ENCODE results near the gene THAP2.

The THAP2 gene

DNA sequence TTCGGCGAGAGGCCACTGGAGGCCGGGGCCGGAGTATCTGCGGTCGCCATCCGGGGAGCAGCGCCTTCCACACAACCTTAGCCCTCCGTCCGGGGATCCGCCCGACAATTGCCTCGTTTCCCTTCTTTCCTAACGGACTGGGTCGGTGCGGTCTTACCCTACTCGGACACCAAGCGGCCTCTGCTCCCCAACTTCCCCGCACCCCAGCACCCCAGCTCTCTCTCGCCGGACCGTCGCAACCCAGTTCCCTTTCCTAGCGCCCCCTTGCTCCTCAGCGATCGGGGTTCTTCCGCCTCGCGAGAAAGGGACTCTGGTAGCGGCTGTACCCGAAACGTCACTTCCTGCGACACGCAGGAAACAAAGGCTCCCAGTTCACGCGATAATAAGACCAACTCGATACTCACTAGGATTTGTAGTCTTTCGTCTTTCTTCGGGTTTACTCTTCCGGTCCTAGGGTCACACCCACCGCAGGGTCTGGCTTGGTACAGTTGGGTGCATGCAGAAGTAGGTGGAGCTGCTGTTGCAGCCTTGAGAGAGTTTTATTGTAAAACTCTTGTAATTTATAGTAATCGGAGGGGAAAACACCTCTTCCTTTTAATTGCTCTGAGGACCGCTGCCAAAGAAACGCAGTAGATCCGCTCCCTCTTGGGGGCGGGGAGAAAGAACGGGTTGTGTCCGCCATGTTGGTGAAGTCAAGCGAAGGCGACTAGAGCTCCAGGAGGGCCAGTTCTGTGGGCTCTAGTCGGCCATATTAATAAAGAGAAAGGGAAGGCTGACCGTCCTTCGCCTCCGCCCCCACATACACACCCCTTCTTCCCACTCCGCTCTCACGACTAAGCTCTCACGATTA lies at the start of gene THAP2, which contains the start of gene ZFC3H1:
Gene THAP2 (plus strand): TSS at position 741 of the 850 bp plus-strand sequence. CDS start 209 bp downstream, outside the sequence.
Gene ZFC3H1 (minus strand): TSS at position 288 of the 850 bp plus-strand sequence. CDS start 238 bp downstream, at position 50.
- peak; percentile 96 for DNase-seq

DNA sequence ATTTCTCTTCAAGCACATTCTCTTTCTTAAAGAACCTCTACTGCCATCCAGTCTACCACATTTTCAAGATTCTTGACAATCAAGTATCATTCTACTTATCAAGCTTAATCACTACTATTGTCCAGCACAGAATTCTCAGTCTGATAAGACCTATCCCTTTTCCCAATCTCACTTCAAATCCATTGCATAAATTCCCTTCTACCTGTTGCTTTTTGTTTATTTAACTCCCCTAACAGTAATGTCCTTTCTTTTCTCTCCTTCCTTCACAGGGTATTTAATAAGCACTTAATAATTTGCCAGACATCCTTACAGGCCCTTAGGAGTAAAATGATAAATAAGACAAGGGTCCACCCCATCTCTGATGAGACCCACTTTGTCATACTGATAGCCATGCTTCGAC lies 42.2 kb upstream of the THAP2 start:
- DNase-seq, result no peak

DNA sequence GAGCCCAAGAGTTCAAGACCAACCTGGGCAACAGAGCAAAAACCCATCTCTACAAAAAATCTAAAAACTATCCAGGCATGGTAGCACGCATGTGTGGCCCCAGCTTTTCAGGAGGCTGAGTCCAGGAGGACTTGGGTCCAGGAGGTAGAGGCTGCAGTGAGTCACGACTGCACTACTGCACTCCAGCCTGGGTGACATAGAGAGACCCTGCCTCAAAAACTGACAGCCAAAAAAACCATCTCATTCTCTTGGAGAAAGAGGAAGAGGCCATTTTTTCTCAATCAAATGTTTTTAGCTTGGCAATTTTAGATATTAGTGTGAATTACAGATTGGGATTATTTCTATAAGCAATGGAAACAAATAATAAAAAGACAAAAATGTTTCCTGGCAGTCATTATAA lies 38.6 kb upstream of the THAP2 start:
- DNase-seq, result no peak

DNA sequence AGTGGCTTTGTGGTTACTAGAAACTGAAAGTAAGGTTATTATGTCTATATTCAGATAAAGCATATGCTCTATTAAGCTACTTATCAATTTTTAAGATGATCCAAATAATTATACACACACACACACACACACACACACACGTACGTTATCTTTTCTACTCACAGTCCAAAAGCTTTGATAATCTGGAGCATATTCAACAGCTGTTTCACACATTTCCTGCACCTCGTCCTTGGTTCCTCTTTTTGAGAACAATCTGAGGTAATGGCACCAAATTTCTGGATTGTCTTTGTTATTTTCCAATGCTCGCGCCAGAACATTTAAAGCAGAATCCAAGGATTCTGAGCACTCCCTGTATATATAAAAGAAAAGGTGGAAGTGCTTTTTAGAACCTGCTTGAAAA lies 38.0 kb upstream of the THAP2 start:
- DNase-seq, result peak; percentile 33

DNA sequence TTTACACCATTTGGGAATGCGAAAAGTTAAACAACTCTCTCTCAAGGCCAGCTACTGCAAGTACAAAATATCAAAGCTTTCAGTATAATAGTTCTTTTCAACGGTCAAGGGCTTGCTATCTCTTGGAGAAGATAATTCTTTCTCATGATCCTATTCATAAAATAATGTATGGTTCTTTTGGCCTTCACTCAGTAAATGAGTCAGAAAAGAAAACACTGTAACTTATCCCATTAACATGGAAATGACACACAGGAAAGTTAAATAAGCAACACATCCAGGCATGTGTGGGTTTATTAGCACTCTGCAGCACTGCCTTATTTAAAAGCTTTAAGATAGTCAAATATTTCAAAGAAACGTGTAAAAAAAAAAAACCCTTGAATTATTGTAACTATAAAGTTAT lies 37.3 kb upstream of the THAP2 start:
- no peak for DNase-seq

DNA sequence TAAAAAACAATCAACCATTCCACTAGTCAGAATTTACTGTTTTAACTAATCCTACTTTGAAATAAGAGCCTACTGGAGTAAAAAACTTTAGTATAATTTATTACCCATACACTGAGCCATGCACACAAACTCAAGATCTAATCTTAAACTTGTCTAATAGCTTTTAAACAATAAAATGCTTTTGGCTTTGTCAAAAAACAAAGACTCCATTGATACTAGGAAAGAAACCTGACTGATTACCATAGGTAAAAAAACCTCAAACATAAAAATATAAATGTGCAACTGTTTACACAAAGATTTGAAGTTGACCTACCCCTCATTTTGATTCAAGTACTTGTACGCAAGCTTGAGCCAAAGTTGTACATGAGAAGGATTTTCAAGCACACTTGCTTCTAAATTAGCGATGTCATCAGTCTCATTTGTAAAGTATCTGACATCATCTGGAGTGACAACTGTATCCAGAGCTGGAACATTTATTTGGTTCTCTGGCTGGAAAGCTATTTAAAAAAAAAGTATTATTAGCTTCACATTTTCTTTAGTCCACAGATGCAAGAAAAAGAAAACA lies 36.6 kb upstream of the THAP2 start:
- DNase-seq, result no peak

DNA sequence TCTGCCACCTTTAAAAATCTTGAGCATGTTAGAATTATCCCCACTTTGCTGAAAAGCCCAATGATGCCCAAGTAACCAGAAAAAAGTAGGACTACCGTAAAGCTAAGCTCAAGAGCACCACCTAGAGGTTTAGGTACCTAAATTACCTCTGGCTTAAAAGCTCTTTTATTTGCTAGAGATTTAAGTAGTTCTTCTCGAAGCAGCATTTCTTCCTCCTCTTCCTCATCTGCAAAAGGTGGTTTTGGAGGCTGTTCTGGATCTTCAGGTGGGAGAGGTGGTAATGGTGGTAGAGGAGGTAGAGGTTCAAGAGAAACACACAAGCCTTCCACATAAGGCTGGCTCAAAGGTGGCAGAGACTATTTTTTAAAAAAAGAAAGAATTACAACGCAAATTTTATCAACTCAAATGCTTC lies 27.4 kb upstream of the THAP2 start:
- DNase-seq, result peak; percentile 32

DNA sequence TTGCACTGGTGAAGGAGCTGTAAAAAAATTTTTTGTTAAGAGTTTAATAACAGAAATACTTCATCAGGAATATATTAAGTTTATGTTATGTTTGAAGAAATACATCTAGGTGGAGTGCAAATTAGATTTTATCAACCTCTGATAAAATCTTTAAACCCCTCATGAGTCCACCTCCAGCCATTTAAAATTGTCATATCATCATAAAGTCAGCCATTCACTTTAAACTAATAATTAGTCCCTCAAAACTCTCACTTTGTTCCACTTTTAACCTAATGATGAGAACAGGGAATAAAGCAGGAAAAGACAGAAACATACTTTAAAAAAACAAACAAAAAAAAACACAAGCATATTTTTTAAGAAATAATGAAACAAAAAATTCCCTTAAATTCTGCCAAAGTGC lies 25.6 kb upstream of the THAP2 start:
- DNase-seq, result no peak

DNA sequence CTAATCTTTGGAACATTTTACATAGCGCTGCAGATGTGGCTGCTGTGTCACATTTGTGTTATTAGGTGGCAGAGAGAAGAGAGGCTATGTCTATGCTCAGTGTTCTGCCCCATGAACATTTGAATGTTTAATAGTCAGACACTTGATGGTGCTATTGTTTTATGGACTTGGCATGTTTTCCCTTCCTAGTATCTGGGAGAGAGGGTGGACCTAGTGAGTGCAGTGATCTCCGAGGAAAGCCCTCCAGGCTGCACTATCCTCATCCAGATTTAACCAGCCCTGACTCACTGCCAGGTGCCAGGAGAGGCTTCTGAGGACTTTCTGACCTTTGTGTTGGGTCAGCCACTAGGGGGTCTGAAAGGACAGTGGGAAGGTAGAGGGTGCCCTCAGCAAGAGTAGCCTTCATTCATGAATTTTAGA lies 24.8 kb upstream of the THAP2 start:
- no peak for DNase-seq

DNA sequence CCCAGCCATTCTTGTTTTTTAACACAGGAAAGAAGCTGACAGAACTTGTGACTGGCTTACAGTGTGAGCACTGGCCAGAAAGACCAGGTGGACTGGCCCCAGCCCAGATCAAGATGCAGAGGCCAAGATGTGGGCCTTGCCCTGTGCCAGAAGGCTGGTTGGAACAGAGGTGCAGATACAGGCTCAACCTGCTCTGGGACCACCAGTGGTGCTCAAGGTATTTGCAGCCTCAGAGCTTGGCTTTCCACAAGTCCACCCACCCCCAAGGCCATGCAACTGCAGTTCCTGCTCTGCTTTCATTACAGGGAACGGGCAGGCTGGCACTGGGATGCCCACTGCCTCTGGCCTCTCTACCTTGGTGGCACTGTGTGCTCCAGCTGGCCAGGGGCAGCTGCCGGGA lies 23.8 kb upstream of the THAP2 start:
- DNase-seq, result no peak

DNA sequence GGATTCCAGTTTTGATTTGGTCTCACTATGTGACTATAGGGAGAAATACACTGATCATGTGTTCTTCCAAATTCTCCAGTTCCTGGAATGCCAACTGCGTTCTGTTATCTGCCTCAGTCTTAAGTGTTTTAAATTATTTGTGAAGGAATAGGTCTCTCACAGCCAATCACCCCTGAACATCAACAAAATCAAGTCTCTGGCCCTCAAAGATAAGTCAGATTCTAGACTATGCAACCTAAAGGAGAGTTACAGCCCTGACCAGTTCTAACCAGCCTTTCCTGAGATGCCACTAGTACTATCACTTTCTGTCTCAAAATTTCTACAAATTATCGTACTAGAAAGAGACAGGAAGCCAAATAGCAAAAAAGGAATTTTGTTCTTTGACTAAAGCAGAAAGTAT lies 22.7 kb upstream of the THAP2 start:
- no peak for DNase-seq

DNA sequence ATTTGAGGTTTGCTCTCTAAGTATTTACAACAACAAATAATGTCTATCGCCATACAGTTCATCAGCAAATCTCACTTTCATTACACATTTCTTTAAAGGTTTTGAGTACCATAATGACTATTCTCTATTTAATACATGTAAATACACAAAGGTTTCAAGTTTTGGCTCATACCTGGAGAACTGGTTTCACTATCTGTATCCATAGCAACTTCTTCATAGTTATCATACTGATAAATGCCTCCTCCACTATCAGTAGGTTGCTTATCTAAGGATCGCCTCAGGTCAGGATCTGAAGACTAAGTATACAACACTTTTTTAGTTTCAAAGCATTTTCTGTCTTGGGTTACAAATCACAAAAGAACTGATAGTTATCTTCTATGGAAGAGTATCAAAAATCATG lies 21.8 kb upstream of the THAP2 start:
- no peak for DNase-seq

DNA sequence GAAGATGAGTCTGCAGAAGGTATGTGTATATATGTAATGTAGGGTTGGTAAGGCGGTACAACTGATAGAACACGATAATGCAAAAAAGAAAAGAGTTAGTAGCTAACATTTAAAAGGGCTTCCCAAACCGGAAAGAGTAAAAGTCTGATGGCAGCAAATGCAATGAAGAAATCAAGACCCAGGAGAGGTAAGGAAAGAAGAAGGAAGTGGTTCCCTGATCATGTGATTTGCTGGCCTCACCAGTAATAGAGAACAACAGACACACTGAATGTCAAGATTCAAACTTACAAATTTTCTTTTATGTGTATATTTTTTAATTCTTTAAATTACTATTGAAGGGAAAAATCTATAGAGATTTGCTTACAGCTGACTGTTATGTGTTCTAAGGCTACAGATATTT lies 18.8 kb upstream of the THAP2 start:
- no peak for DNase-seq

DNA sequence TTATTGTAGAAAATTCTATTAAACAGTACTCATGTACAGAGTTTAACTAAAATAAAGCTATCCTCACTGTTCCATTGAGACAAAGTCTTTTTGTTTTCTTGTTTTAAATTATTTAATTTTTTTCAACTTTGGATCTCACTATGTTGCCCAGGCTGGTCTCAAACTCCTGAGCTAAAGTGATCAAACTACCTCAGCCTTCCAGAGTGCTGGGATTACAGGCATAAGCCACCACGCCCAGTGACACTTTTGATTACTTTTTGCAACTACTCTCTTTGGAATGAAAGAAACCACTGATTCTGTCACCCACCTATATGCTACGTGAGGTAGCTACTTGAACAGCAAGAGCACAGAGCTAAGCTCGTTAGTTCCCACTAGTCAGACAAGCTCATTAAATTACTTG lies 17.6 kb upstream of the THAP2 start:
- no peak for DNase-seq

DNA sequence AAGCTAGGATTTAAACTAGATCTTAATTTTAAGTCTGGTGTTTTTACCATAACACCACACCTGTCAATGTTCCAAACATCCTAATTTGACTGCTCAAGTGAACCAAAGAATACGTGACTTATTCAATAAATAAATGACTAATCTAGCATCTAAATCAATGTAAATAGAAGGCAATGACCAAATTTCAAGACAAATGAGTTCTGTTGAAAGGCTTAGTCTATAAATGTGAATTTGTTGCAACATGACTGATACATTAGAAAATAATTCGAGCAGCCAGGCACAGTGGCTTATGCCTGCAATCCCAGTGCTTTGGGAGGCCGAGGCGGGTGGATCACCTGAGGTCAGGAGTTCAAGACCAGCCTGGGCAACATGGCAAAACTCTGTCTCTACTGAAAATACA lies 15.6 kb upstream of the THAP2 start:
- no peak for DNase-seq

DNA sequence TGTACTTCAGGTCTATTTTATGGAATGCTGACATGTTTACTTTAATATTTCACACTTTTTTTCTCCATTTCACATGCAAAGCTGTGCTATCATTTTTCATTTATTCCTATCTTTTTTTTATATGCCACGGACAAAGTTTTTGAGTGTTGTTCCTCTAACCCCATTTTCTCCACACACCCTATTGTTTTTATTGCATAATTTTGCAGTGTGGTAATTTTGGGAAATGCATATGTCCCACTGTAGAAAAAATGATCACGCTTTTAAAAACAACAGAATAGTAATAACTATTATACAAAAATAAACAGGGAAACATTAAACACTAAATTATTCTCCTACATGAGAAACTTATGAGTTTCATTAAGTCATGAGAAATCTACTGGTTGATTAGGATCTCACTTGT lies 14.7 kb upstream of the THAP2 start:
- no peak for DNase-seq

DNA sequence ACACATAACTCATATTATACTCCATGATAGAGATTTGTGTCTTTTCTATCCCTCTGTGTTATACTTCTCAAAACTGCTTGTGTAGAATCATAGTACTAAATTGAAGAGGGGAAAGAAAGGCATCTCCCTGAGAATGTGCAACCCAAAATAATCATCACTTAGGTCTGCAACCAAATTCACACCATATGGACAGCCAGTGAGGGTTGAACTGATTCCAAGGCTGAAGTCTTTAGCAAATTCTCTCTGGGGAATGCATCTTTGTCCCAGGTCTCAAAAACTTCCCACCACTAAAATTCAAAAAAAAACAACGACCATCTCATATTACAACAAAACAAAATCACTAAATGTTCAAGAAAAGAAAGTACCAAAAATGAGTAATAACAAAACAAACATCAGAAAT lies 11.4 kb upstream of the THAP2 start:
- DNase-seq, result no peak

DNA sequence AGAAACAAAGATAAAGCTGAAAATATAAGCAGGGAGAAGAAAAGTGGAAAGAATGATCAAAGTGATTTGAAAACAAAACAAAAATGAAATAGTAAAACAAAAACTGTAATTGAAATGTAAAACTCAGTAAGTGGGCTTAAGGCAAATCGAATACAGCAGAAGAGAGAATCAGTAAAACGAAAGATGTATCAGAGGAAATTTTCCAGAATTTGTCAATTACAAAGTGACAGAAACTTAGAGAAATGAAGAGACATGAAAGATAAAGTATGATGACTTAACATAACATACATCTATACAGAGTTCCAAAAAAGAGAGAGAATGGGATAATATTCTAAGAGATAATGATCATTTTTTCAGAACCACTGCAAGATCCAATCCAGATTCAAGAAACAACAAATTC lies 11.0 kb upstream of the THAP2 start:
- no peak for DNase-seq

DNA sequence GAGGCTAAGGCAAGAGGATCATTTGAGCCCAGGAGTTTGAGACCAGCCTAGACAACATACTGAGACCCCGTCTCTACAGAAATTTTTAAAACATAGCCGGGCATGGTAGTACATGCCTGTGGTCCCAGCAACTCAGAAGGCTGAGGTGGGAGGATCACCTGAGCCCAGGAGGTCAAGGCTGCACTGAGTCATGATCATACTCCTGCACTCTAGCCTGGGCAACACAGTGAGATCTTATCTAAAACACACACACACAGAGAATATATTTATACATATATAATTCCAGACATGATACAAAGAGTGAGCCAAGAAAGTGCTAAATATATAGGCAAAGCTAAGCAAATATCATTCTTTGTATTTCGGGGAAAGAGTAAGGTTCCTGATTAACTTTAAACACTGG lies 9.9 kb upstream of the THAP2 start:
- no peak for DNase-seq

DNA sequence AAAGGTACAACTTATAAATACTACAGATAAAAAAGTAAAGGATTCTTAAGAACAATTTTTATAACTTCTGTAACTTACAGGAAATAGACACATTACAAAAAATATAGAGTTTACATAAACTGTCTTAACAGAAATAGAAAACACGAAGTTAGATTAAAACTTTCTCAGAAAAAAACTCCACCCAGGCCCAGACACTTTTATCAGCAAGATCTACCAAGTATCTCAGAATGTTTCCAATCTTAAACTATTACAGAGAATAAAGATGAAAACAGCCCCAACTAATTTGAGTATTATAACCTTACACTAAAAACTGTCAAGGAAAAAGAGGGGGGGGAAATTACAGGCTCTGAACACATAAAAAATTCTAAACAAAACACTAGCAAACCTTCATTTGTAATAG lies 8.6 kb upstream of the THAP2 start:
- no peak for DNase-seq

DNA sequence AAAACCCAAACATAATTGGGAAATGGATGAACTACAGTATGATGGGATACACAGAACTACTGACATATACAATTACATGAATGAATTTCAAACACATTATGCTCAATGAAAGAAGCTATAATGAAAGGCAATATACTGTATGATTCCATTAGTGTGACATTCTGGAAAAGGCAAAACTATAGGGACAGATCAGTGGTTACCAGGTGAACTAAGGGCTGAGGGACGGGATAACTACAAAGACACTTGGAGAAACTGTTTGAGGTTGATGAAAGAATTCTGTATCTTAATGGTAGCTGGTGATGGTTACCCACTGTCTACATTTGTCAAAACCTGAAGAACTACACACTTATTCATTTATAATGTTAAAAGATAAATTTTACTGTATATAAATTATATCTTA lies 8.2 kb upstream of the THAP2 start:
- no peak for DNase-seq

DNA sequence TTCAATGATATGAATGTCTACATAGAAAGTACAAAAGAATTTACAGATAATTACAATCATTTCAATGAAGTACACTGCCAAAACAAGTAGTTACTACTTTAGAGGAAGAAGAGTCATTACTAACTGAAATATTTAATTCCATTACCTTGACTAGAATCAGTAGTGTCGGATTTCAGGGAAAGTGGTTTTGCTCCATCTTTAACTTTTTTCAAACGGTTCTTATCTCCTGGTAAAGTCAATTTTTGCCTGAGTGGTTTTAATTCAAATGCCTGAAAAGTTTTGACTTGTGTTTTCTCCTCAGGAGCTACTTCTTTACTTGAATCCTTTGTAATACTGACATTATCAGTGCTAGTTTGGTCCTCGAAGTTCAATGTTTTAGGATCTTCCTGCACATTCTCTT lies 7.4 kb upstream of the THAP2 start:
- no peak for DNase-seq

DNA sequence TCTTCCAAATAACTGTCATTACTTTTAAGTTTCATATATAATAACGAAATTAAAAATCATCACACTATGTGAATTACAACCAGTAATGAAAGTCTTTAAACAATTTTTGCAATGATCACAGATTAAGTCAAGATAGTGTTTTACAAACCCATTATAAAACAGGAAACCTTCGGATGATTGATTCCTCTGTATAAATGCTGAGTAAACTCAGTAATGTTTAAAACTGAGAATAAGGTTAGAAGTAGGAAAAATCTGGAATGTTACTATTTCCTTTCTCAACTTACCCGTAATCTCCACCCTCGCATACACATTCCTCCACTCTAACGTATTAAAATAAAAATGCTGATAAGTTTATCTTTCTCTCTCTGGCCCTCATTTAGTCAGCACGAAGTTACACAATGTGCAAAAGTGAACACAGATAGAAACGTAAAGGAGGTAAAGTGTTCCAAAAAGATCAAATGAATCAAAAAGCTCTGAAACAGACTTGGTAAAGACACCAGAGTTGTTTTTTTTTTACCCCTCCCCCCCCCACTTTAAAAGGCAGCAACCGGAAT lies 2.0 kb upstream of the THAP2 start:
- DNase-seq, result no peak

DNA sequence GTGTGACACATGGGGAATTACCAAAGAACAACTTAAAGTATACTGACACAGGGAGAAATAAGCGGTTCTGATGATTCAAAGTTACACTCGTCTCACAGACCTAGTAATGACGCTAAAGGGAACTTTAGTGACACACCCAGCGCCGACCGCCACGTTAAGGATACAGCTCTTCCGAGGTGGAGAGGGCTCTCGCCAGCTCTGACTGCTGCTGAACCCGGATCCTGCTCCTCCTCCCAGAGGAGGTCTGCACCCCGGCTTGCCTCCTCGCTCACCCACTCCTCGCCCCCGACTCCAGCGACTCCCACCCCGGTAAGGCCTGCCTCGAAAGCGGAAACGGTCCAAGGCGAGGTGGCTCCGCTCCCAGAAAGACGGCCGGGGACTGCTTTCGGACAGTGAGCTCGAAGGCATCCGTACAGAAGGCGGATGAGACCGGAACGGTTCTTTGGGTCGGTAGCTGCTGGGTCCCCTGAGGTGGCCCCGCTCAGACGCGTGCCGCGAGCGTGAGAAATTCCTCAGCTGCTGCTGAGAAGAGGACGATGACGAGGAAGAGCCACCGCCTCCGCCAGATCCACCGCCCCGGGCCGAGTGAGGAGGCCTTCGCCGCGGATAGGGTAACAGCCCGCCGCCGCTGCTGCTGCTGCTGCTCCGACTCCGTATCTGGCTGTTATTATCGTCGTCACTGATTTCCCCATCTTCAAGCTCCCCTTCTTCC lies 1.1 kb upstream of the THAP2 start:
- peak; percentile 27 for DNase-seq
